ENCODE data around the gene TRAP1. TPM values are rescaled to one million over a fixed set of nuclear protein-coding genes. Genes with fewer than 3 reads are reported as not detected.

TRAP1 gene
- total RNA-seq, 1 donor from 2014 or later, result 67.0 TPM

DNA sequence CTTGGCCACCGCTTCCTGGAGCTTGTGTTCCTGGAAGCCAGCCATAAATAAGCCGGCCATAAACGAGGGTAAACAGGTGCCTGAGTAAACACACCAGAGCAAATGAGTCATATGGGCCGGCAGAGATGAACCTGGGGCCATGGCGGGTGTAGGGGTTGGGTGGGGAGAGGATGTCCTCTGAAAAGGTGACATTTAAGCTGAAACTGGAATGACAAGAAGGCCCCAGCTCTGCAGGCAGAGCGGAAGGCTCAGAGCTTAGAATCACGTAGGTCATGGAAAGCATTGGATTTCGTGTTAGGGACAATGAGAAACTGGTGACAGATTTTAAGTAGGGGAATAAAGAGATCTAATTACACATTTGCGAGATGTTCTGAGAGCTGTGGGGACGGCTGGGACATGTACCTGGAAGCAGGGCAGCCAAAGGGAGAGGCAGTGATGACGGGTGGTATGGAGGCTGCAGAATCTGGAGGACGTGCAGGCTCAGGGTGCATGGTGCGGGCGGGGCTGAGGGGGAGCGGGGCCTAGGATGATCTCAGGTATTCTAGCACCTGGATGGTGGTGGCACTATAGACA is 70.9 kb downstream of the TRAP1 start:
- Histone ChIP-seq H3K4me3 (no peak overlapping the region), H3K27ac (no peak overlapping the region), H3K36me3 (peaks cover under 1% of the 10 kb centered on the region), H3K27me3 (no peaks in the 10 kb centered on the region), H3K9me3 (no peaks in the 10 kb centered on the region), H3K4me1 (no peaks in the 10 kb centered on the region)
- intact Hi-C loops (cut with DNase I), result no loop called here
- no peak for ATAC-seq
- TF ChIP-seq, protein P1, sequence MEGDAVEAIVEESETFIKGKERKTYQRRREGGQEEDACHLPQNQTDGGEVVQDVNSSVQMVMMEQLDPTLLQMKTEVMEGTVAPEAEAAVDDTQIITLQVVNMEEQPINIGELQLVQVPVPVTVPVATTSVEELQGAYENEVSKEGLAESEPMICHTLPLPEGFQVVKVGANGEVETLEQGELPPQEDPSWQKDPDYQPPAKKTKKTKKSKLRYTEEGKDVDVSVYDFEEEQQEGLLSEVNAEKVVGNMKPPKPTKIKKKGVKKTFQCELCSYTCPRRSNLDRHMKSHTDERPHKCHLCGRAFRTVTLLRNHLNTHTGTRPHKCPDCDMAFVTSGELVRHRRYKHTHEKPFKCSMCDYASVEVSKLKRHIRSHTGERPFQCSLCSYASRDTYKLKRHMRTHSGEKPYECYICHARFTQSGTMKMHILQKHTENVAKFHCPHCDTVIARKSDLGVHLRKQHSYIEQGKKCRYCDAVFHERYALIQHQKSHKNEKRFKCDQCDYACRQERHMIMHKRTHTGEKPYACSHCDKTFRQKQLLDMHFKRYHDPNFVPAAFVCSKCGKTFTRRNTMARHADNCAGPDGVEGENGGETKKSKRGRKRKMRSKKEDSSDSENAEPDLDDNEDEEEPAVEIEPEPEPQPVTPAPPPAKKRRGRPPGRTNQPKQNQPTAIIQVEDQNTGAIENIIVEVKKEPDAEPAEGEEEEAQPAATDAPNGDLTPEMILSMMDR (IDR thresholded peaks at IDR 0.05), result no peak
- peak; percentile 46 for DNase-seq

DNA sequence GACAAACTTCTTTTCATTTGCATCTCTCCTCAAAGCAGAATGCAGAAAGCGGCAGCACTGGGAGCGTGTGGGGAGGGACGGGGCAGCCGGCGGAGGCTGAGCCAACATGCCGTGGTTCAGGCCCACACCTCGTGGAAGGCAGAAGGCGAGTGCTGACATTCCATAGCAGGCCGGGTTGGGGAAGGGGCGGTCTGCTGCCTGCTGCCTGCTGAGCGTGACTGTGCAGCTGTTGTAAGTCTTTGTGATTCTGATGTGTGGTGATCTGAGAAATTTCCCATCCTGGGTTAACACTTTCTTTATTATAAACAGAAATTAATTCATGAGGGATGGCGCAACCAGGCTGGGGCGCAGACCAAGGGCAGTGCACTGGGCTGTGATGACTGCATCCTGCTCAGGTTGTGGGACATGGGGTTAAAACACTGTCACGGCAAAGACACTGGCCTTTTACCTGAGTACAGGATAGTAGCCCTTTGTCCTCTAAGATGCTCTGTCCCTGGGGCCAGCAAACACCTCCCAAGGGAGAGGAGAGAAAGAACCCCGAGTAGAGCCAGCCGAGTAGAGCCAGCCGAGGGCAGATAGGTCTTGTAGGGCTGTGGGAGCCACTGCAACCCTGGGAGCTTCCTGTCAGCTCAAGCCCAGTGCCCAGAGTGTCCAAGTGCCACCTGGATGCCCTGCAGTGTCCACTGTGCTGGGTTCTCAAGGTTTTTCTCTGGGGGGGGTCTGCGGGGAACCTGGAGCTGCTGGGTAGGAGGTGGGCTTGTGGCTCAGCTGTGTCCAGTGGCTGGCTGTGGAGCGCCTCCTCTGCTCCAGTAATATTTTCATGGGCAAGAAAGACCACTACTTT is 71.6 kb downstream of the TRAP1 start:
- TF ChIP-seq, protein P1 (IDR thresholded peaks at IDR 0.05), result no peak
- no peaks in the 10 kb centered on the region for H3K9me3 ChIP-seq
- no peaks in the 10 kb centered on the region for H3K27me3 ChIP-seq
- H3K4me3 ChIP-seq, result no peak overlapping the region
- intact Hi-C loops (cut with DNase I), result no loop called here
- peak; percentile 25 for DNase-seq
- H3K36me3 ChIP-seq, result peaks cover 6% of the 10 kb centered on the region
- no peak overlapping the region for H3K27ac ChIP-seq
- H3K4me1 ChIP-seq, result no peaks in the 10 kb centered on the region
- ATAC-seq, result no peak

DNA sequence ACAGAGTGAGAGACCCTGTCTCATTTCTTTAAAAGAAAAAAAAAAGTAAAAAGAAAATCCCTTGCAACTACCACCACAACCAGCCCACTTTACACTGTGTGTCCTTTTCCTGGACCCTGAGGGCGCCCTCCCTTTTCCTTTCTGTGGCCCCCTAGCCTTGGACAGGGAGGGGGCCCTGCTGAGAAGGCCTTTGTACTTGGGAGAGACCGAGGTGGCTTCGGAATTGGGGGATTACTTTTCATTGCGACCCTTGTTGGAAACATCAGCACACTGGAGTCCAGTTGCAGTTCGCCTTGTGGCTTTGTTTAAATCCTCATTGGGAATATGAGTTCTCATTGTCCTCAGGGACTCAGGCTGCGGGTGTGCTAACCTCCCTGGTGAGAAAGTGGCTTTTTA is 72.2 kb downstream of the TRAP1 start:
- TF ChIP-seq, protein P1 (IDR thresholded peaks at IDR 0.05), result no peak
- H3K4me1 ChIP-seq, result no peaks in the 10 kb centered on the region
- no peaks in the 10 kb centered on the region for H3K9me3 ChIP-seq
- ATAC-seq, result no peak
- intact Hi-C loops (cut with DNase I), result no loop called here
- H3K4me3 ChIP-seq, result no peak overlapping the region
- peaks cover 7% of the 10 kb centered on the region for H3K36me3 ChIP-seq
- DNase-seq, result peak; percentile 26
- H3K27me3 ChIP-seq, result no peaks in the 10 kb centered on the region
- H3K27ac ChIP-seq, result no peak overlapping the region

DNA sequence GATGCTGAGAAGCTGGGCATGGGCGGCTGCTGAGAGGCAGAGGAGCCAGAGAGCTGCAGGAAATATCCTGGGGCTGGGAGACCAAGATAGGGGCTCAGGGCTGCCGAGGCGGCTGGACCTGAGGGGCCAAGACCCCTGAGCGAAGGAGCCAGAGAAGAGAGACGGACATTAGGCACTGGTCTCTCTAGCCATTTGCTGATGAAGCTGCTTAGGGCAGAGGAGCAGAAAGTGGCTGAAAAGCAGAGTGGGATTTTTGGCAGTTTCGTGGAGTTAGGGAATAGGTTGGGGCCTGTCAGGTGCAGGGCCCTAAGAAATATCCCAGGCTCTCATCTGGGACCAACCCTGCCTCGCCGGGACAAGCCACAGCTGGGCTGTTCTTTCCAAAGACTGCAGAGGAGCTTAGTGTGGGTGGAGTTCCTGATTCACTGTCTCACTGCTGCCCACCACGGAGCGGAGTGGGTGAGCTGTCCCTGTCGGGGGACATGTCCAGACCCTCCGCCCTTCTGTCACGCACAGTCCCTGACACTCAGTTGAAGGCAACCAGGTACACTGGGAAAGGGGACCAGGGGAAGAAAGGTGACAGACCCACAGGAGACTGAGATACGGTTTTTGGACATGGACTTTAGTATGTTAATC is 74.1 kb downstream of the TRAP1 start:
- H3K27ac ChIP-seq, result no peak overlapping the region
- H3K27me3 ChIP-seq, result no peaks in the 10 kb centered on the region
- no peak overlapping the region for H3K4me3 ChIP-seq
- H3K36me3 ChIP-seq, result peaks cover 7% of the 10 kb centered on the region
- ATAC-seq, result no peak
- intact Hi-C loops (cut with DNase I), result no loop called here
- no peaks in the 10 kb centered on the region for H3K9me3 ChIP-seq
- TF ChIP-seq, protein P1 (IDR thresholded peaks at IDR 0.05), result no peak
- H3K4me1 ChIP-seq, result no peaks in the 10 kb centered on the region
- peak; percentile 54 for DNase-seq

DNA sequence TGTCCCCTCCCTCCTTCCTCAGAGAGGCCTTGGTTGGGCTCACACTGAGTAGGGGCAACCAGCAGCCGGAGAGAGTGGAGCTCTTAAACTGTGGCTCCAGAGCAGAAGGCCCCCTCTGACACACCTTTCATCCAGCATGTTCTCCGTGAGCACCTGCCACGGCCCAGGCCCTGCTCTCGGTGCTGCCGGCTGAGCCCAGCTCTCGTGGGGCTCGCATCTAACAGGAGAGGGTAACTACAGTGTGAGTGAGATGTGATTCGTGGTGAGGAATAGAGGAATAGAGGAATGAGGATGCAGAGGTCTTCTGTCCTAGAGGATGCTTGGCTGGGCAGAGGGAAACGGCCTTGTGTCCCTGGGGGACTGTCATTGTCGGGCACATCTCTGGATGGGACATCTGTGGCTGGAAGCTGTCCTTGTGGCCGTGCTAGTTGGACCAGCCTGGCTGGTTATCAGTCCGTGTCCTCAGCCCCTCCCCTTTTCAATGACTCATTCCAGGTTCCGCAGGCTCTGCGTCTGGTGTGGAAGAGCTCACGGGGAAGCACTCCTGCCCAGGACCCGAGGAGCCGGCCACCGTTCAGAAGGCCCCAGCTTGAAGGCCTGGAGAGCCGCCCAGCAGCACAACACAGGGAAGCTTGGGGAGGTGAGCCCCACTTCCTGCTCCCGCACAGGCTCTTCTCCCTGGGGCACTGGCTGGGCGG is 74.8 kb downstream of the TRAP1 start:
- intact Hi-C loops (cut with DNase I), result no loop called here
- Histone ChIP-seq H3K36me3 (peaks cover 7% of the 10 kb centered on the region), H3K27ac (no peak overlapping the region), H3K27me3 (no peaks in the 10 kb centered on the region), H3K9me3 (no peaks in the 10 kb centered on the region), H3K4me3 (no peak overlapping the region), H3K4me1 (peaks cover 3% of the 10 kb centered on the region)
- DNase-seq (peak; percentile 49), ATAC-seq (no peak)
- TF ChIP-seq, protein P1 (IDR thresholded peaks at IDR 0.05), result no peak
